ENCODE measurements around the gene GSTA2. TPM values are rescaled to one million over a fixed set of nuclear protein-coding genes. Genes with fewer than 3 reads are reported as not detected.
"Not testable (repeated sequence)": the region's sequence is repeated elsewhere in the genome, so short reads cannot be mapped to it uniquely, and the experiment has no call there.

GSTA2 gene
- total RNA-seq, 1 donor from 2014 or later, result not detected

DNA sequence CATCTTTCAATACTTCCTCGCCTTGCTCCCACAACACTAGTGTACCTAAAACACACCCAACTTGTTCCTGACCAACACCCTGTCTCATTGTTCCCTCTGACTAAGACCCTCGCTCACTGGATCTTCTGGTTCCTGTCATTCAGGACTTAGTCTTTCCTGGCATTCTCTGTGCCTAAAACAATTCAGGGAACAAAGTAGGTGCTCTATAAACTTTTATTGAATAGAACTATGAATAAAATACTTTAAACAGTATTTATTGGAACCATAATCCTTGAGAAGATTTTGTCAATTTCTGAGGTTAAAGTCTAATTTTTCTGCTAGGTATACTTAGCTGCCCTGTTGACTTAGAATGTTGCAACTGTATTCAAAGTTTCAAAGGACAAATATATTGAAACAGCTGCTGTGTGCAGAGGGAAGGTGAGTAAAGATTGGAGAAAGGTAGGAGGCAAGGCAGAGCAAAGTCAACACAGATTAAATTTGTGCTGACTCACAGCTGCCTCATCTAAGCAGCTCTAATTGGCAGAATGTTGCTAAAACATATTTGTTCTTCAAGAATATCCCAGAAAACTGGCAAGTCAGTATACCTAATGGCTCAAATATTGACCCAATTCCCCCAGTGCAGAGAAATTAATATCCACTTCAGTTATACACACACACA, 37.6 kb downstream of the GSTA2 start:
- DNase-seq, result peak; percentile 18

GRCh38 chr6:52725143-52725534, 38.1 kb downstream of the GSTA2 start:
- DNase-seq, result no peak

GRCh38 chr6:52724406-52725121, 38.7 kb downstream of the GSTA2 start:
- DNase-seq, result peak; percentile 60

- peak; percentile 10 for DNase-seq
These were observed 39.3 kb downstream of the GSTA2 start for GRCh38 chr6:52724042-52724405.

- no peak for DNase-seq
These were observed 43.0 kb downstream of the GSTA2 start for GRCh38 chr6:52720321-52720720.

DNA sequence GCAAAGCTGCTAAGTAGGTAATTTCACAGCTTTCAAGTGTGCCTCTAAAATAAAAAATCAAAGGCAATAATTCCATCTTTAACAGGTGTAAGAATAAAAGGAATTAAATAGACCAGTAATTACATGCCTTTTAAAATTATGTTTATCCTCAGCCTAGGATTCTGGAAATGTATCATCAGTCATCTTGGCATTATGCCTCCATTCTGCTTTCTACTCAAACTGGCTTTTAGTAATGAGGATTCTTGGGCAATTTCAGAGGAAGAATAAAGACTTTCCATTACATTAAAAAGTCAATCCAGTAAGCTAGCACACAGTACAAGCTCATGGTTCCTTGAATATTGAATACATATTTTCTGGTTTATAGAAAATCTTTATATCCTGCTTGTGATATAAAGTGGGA, 44.7 kb downstream of the GSTA2 start:
- no peak for DNase-seq

GRCh38 chr6:52714761-52715160, 48.5 kb downstream of the GSTA2 start:
- DNase-seq, result not testable (repeated sequence)

DNA sequence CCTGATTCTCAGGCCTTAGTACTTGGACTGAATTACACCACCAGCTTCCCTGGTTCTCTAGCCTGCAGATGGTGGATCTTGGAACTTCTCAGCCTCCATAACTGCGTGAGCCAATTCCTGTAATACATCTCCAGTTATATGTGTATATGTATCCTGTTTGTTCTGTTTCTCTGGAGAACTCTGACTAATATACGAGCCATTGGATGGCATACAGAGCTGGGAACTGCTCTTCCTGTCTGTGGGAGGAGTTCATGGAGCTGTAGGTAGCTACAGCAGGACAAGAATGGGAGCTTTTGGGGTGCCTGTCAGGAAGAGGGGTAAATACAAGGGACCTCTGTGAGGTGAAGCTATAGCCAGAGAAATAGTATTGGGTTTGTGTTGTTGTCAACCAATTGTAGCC, 51.1 kb downstream of the GSTA2 start:
- no peak for DNase-seq

- no peak for DNase-seq
These were observed 55.2 kb downstream of the GSTA2 start for GRCh38 chr6:52707963-52708680.

DNA sequence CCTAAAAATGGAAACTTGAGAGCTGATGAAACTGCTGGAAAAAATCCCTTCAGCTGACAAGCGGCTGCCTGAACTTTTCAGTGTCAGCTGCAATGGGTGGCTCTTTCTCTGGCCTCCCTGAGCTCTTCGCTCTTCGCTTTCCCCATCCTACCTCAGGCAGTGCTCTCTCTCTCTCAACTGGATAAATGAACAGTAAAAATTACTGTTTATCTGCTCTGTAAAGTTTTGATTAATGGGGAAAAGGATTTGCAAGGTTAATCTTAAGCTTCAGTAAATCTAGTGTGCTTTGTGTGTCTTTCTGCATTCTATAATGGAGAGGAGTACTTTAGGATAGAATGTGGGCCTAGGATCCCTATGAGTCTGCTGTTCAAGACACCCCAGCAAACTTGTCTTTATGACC, 57.3 kb downstream of the GSTA2 start:
- no peak for DNase-seq

DNA sequence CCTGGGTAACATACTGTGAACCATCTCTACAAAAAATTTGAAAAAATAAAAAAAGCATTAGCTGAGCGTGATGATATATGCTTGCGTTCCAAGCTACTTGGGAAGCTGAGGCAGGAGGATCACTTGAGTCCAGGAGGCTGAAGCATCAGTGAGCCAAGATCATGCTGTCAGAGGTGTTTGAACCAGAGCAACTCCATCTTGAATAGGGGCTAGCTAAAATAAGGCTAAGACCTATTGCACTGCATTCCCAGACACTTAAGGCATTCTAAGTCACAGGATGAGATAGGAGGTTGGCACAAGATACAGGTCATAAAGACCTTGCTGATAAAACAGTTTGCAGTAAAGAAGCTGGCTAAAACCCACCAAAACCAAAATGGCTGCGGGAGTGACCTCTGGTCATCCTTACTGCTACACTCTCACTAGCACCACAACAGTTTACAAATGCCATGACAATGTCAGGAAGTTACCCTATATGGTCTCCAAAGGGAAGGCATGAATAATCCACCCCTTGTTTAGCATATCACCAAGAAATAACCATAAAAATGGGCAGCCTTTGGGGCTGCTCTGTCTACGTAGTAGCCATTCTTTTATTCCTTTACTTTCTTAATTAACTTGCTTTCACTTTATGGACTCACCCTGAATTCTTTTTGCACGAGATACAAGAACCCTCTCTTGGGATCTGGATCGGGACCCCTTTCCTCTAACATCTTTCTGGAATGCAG, 58.3 kb downstream of the GSTA2 start:
- DNase-seq, result not testable (repeated sequence)

GRCh38 chr6:52704060-52704459, 59.2 kb downstream of the GSTA2 start:
- DNase-seq, result no peak

Other genes with a start within 250 kb of the GSTA2 start
- gene TRAM2, start 186.4 kb downstream of the GSTA2 start, total RNA-seq, result 20.2 TPM
- gene TMEM14A, start 92.4 kb downstream of the GSTA2 start, total RNA-seq, result 25.4 TPM
- 1.6 TPM for gene GSTA1, start 40.3 kb upstream of the GSTA2 start, total RNA-seq
- gene GSTA5, start 77.3 kb upstream of the GSTA2 start, total RNA-seq, result not detected
- not detected for gene GSTA3, start 146.2 kb upstream of the GSTA2 start, total RNA-seq
- gene GSTA4, start 231.8 kb upstream of the GSTA2 start, total RNA-seq, result 51.9 TPM

Measured in tongue (tissue), 2 donors.